ENCODE measurements around the gene AIMP1.
"Not testable (repeated sequence)": the region's sequence is repeated elsewhere in the genome, so short reads cannot be mapped to it uniquely, and the experiment has no call there.

AIMP1 gene

GRCh38 chr4:106312997-106313522, 3.3 kb upstream of the AIMP1 start:
- DNase-seq (ENCODE audit: low read depth) = no peak

GRCh38 chr4:106314960-106315359, 1.4 kb upstream of the AIMP1 start:
- no peak for DNase-seq (ENCODE audit: low read depth)

- no peak for DNase-seq (ENCODE audit: low read depth)
Observed at GRCh38 chr4:106315476-106315967, 828 bp upstream of the AIMP1 start.

- no peak for DNase-seq (ENCODE audit: low read depth)
Observed at GRCh38 chr4:106316773-106317409, 541 bp downstream of the AIMP1 start.

- no peak for DNase-seq (ENCODE audit: low read depth)
Observed at GRCh38 chr4:106317815-106318214, 1.5 kb downstream of the AIMP1 start.

- no peak for DNase-seq (ENCODE audit: low read depth)
Observed at GRCh38 chr4:106318511-106318910, 2.2 kb downstream of the AIMP1 start.

GRCh38 chr4:106320235-106320634, 3.9 kb downstream of the AIMP1 start:
- DNase-seq (ENCODE audit: low read depth) = no peak

GRCh38 chr4:106321168-106321567, 4.8 kb downstream of the AIMP1 start:
- DNase-seq (ENCODE audit: low read depth) = not testable (repeated sequence)

- DNase-seq (ENCODE audit: low read depth) = not testable (repeated sequence)
Observed at GRCh38 chr4:106321814-106322213, 5.5 kb downstream of the AIMP1 start.

GRCh38 chr4:106323119-106323518, 6.8 kb downstream of the AIMP1 start:
- no peak for DNase-seq (ENCODE audit: low read depth)

GRCh38 chr4:106325800-106326199, 9.4 kb downstream of the AIMP1 start:
- DNase-seq (ENCODE audit: low read depth) = no peak

GRCh38 chr4:106329041-106329618, 12.8 kb downstream of the AIMP1 start:
- DNase-seq (ENCODE audit: low read depth) = no peak

- DNase-seq (ENCODE audit: low read depth) = no peak
Observed at GRCh38 chr4:106333186-106333585, 16.8 kb downstream of the AIMP1 start.

GRCh38 chr4:106334741-106335470, 18.6 kb downstream of the AIMP1 start:
- DNase-seq (ENCODE audit: low read depth) = no peak

GRCh38 chr4:106336618-106337017, 20.3 kb downstream of the AIMP1 start:
- no peak for DNase-seq (ENCODE audit: low read depth)

- no peak for DNase-seq (ENCODE audit: low read depth)
Observed at GRCh38 chr4:106337916-106338315, 21.6 kb downstream of the AIMP1 start.

GRCh38 chr4:106338671-106339070, 22.3 kb downstream of the AIMP1 start:
- no peak for DNase-seq (ENCODE audit: low read depth)

- no peak for DNase-seq (ENCODE audit: low read depth)
Observed at GRCh38 chr4:106339431-106339830, 23.1 kb downstream of the AIMP1 start.

- DNase-seq (ENCODE audit: low read depth) = no peak
Observed at GRCh38 chr4:106340774-106341173, 24.4 kb downstream of the AIMP1 start.

GRCh38 chr4:106343865-106344646, 27.7 kb downstream of the AIMP1 start:
- DNase-seq (ENCODE audit: low read depth) = no peak

- no peak for DNase-seq (ENCODE audit: low read depth)
Observed at GRCh38 chr4:106344647-106344970, 28.3 kb downstream of the AIMP1 start.

- no peak for DNase-seq (ENCODE audit: low read depth)
Observed at GRCh38 chr4:106347167-106347566, 30.8 kb downstream of the AIMP1 start.

Measured in GM04504 (cell line).